G401.6 (cell line): Measurements from ENCODE around the gene ZNF774.
"Not testable (repeated sequence)": the region's sequence is repeated elsewhere in the genome, so short reads cannot be mapped to it uniquely, and the experiment has no call there.

ENCODE experiments used
- FAIRE-seq: peaks from 2 replicates; lab custom pipeline; 2012; peaks lifted over from hg19 to GRCh38; lab: Jason Lieb, UNC

ZNF774 gene

DNA sequence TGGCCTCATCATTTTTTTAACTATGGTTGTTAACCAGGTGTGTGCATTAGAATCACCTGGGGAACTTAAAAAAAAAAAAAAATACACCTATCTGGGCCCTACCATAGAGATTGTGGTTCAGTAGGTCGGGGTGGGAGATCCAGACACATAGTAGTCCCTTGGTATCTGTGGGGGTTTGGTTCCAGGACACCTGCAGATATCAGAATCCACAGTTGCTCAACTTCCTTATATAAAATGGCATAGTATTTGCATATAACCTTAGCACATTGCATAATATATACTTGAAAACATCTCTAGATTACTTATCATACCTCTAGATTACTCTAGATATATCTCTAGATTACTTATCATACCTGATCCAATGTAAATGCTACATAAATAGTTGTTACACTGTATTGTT is 41.0 kb downstream of the ZNF774 start:
- no peak for FAIRE-seq

GRCh38 chr15:90394074-90394473 is 42.0 kb downstream of the ZNF774 start:
- no peak for FAIRE-seq

- FAIRE-seq, result no peak
Observed at GRCh38 chr15:90394748-90395442, 42.8 kb downstream of the ZNF774 start.

DNA sequence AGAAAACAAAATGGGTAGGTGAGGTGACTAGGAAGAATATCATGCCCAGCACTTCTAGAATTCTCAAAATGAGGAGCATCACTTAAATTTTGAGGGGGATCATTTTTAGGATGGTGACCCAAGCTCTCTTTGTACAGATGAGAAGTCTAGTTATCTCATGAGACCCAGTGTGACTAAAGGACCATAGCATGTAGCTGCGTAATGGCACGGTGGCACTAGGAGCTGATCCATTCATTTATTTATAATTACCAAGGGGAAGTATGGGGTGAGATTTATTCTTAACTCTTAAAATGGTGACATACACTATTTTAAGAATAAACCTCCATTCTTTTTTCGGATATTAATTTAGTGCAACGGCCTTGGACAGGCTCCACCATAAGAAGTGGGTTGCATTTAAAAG is 44.2 kb downstream of the ZNF774 start:
- FAIRE-seq, result no peak

- FAIRE-seq, result no peak
Observed at GRCh38 chr15:90400005-90400758, 48.1 kb downstream of the ZNF774 start.

DNA sequence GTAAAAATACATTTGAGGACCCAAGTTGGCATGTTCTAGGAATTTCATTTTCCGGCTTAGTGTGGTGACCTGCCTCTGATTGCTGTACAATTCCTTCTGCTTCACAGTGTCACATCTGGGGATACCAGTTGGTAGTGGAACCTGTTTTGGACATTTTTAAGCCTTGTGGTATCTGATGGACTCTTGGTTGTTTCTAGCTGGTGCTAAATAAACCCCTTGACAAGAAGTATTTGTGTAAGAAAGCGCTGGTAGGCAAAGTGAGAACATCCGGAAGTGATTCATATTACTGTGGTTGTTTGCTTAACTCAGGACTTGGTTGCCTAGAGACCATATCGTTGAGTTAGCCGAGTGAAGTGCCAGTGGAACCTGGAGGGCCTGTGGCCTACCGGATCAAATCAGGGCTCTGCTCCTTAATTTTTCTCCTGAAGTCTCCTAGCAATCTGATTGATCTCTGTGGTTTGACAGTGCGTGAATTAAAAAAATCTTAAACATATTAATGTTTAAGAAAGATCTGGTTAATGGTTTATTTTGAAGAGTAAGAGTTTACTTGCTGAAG is 48.8 kb downstream of the ZNF774 start:
- peak; percentile 83 for FAIRE-seq

DNA sequence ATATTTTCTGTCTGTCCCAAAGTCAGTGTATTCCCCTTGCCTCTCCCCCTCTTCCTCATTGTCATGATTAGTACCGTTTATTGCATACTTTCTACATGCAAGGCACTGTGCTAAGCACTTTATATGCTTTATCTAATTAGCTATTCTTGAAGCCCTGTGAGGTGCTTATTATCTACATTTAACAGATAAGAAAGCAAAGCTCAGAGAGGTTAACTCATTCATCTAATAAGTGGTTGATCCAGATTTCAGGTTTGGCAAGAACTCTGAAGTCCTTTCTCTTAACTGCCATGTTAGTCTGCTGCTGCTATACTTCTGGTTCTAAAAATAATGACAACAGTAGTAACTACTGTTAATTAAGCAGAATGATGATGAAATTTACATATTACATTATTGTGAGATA is 49.4 kb downstream of the ZNF774 start:
- FAIRE-seq, result no peak

- FAIRE-seq, result no peak
Observed at GRCh38 chr15:90402223-90402622, 50.1 kb downstream of the ZNF774 start.

GRCh38 chr15:90402767-90403166 is 50.7 kb downstream of the ZNF774 start:
- no peak for FAIRE-seq

- no peak for FAIRE-seq
Observed at GRCh38 chr15:90405055-90405607, 53.0 kb downstream of the ZNF774 start.

DNA sequence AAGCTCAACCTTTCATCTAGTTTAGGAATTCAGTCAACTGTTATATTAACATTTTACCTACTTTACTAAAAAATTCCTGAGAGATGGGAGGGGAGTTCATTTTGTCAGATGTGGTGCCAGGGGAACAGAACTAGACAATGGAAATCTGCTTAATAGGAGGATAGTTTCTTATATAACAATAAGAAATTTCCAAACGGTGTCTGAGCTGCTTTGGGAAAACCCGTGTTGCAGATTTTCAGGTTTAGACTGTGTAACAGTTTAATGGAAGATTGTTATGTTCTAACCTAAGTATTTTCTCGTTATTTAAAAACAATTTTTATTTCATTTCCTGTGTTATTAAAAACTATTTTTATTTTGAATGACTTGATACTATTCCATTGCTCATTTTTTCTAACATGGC is 55.3 kb downstream of the ZNF774 start:
- no peak for FAIRE-seq

DNA sequence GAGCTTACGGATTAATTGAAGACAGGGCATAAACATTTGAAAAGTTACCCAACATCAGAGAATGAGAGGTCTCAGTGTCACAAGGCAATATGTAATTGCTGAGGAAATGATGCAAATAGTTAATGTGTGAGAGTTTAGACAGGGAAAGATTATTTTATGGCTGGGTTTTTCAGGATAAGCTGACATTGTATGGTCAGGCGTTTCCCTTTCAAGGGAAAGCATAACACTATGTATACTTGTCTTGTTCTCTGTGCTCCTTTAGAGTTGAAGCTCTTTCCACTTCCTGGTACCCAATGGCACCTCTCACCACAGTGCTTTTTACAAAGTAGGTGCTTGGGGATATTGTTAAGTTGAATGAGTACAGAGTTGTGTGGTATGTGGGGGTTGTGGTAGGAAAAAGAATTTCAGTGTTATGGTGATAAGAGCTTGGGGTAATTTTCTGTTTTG is 55.8 kb downstream of the ZNF774 start:
- no peak for FAIRE-seq

DNA sequence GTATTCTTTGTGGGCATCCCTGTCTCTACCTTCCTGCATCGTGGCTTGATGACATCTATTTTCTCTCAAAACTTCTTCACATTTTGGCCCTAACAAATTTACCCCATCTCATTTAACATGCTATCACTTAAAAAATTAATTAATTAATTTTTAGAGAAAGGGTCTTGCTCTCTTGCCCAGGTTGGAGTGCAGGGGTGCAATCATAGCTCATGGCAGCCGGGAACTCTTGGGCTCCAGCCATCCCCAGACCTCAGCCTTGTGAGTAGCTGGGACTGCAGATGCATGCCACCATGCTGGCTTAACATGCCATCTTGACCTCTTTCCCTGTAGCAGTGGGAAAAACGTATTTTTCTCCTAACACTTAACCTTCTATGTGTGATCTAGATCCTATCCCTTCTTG is 56.6 kb downstream of the ZNF774 start:
- FAIRE-seq, result no peak

DNA sequence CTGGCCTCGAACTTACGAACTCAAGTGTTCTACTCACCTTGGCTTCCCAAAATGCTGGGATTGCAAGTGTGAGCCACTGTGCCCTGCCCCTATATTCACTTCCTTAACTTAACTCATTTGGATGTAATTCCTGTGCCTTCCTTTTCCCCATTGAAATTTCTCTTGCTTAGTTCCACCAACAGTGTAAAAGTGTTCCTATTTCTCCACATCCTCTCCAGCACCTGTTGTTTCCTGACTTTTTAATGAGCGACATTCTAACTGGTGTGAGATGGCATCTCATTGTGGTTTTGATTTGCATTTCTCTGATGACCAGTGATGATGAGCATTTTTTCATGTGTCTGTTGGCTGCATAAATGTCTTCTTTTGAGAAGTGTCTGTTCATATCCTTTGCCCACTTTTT is 57.5 kb downstream of the ZNF774 start:
- FAIRE-seq, result not testable (repeated sequence)

GRCh38 chr15:90410316-90410715 is 58.2 kb downstream of the ZNF774 start:
- FAIRE-seq, result not testable (repeated sequence)

DNA sequence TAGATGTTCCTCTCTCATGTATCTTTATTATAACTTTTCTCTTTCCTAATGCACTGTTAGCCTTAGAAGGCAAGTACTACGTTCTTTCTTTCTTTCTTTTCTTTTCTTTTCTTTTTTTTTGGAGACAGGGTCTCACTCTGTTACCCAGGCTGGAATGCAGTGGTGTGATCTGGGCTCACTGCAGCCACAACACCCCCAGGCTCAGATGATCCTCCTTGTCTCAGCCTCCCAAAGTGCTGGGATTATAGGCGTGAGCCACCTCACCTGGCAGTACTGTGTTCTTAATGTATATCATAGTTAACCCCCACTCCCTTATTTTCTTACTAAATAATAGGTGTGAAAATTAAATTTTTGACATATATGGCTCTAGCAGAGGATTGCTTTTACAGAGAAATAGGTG is 59.1 kb downstream of the ZNF774 start:
- FAIRE-seq, result no peak
